GM18873 (cell line): Measurements from ENCODE around the gene PPP2R1B.
"Not testable (repeated sequence)": the region's sequence is repeated elsewhere in the genome, so short reads cannot be mapped to it uniquely, and the experiment has no call there.

Experiments
- ATAC-seq: cut with Tn5 transposase; IDR thresholded peaks from one replicate; pipeline ENCODE4 v1.9.1; 2021; ENCODE audit warnings: mild to moderate bottlenecking, moderate library complexity, moderate number of reproducible peaks; ENCODE audit not compliant: unreplicated experiment, low FRiP score

Gene PPP2R1B

DNA sequence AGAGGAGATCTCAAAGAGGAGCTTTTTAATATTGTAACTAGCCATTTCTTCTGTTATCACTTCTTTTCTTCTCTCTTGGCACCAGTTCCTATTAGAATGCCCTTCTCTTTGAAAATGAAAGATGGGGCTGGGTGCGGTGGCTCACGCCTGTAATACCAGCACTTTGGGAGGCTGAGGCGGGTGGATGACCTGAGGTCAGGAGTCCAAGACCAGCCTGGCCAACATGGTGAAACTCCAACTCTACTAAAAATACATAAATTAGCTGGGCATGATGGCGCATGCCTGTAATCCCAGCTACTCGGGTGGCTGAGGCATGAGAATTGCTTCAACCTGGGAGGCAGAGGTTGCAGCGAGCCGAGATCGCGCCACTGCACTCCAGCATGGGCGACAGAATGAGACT is 18.1 kb upstream of the PPP2R1B start:
- not testable (repeated sequence) for ATAC-seq

DNA sequence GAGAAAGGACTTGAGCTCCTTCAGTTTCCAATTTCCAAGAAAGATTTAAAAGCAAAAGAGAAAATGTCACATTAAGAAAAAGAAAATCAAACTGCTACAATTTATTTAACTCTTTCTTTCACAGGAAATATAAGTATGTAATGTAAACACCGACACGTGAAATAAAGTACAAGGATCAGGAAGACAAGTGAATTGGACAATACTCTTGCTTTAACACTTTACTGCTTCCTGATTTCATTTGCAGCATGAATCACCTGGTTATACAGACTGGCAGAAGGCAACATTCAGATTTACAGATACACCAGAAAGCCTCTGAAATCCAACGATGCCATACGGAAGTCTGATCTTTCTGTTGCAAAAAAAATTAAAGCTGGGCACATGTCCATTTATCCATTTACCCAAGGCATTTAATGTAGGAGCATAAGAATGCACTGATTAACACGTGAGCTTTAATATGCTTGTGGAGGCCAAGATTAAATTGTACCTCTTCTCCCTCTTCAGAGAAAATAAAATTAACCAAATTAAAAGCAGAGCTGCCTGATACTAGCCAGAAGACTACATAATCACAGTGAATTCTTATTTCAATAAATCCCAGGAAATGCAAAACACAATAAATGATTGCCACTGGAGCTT is 16.0 kb upstream of the PPP2R1B start:
- ATAC-seq = no peak

DNA sequence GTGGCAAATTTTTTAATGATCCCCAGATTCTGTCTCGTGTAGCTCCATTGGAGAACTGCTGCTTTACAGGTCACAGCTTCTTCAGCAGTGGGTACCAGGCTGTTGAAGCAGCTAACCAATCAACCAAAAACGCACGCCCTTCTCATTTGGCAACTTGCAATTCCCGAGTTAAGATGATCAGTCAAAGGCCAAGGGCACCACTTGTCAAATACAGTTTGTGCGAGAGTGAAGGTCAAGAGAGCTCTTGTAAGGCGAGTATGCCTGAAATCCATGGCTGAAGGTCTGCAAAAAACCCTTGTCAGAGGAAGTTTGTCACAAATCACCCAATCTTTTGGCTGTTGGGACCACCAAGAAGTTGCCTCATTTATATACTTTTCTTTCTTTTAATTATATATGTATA is 12.9 kb upstream of the PPP2R1B start:
- ATAC-seq = no peak

DNA sequence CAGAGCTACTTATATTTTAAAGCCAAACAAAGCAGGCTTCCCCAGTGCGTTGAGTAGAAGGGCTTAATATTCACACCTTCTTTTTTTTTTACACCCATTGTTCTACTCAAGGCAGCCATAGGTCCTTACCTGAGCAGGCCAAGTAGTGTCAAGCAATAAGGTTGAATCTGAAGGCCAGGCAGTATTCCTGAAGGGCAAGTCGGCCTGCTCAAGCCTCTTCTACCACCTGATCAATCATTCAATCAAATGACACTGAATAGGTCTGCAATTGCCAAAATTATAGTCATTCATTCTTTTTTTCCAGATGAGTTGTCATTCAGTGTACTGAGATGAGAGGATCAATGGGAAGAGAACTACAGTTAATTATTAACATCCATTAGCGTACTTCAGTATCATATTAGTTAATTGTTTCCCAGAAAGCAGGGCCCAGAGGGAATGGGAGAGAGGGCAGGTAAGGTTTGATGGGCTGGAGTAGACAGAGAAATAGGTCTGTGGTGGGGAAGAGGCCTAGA is 11.9 kb upstream of the PPP2R1B start:
- no peak for ATAC-seq

DNA sequence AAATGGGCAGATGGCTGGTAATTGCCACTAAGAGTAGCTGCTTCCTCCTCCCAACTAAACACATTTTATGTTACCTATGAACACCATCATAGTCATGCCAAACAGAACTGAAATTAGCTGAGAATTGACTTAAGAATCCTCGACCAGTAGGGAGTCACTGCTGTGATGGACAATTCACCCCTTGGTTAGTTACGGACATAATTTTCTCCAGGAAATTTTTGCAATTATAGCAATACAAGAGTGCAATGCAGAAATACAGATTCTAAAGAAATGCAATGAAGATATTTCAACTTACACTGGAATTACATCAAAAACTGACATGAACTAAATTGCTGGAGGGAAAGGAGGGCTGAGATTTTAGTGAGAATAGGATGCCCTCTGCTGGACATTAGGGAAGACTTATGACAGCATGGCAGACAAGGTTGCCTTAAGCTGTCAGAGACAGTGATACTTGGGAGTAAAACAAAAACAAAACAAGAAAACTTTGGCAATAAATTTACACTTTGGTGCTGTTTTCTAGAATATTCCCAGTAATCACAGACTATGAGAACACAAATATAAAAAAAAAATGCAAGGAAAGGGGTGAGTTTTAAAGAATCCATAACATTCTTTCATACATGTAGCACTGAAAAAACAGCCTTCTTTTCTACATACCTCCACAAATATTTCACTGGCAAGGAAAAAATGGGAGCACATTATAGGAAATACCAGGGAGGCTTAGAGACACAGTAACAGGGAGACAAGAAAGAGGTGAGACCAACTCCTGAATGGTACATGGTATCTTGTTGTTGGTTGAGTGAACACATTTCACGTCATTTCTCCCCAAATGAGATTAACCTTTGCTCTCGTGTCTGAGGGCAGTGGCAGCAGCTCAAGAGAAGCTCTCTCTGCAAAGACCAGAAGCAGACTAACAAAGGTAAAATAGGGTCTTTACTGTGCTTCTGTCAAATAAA is 11.2 kb upstream of the PPP2R1B start:
- peak; percentile 51 for ATAC-seq

DNA sequence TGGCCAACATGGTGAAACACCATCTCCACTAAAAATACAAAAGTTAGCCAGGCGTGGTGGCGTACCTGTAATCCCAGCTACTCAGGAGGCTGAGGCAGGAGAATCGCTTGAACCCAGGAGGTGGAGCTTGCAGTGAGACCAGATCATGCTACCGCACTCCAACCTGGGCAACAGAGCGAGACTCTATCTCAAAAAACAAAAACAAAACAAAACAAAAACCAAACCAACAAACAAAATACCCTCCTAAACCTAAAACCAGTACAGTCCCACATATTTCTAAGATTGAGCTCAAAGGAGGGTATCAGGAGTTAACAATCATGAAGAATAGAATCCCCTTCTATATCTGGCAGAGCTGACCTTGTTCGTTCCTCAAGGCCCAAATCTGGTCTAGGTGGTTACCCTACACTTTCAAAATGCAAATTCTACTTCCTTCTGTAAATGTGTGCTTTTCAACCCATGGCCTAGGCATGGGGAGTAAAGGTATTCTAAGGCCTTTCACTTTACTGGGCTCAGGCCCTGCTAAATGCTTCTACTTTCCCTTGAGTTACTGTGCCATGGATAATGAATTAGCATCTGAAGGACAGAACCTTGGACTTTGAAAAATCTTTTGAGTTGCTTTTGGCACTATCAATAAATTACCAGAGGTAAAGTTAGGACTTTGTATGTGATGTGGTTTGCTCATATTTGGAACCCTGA is 10.4 kb upstream of the PPP2R1B start:
- peak; percentile 96 for ATAC-seq

DNA sequence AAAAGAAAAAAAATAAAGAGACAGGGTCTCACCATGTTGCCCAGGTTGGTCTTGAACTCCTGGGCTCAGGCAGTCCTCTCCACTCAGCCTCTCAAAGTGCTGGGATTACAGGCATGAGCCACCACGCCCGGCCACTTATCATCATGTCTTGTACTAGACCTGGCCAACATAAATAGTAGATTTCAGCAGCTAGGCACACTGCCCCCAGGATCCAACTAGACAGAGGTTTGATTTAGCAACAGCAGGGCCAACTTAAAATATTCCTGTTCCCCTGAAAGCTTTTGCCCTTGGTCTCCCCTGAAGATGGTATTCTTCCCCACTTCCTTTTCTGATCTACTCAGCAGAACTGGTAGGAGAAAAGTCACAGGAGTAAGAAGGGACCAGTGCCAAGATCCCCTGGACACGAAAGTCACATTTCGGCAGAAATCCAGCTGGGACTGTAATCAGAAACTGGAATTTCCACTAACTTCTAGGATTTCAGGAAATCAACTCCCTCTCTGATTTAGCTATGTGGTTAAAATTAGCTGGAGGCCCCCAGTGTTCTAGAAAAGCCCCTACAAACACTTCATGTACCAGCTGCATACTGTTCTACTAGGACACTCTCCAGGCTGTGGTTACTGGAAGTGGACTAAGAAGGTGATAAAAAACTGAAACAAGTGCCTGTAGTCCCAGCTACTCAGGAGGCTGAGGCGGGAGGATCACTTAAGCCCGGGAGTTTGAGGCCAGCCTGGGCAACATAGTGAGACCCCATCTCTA is 8.9 kb upstream of the PPP2R1B start:
- no peak for ATAC-seq

DNA sequence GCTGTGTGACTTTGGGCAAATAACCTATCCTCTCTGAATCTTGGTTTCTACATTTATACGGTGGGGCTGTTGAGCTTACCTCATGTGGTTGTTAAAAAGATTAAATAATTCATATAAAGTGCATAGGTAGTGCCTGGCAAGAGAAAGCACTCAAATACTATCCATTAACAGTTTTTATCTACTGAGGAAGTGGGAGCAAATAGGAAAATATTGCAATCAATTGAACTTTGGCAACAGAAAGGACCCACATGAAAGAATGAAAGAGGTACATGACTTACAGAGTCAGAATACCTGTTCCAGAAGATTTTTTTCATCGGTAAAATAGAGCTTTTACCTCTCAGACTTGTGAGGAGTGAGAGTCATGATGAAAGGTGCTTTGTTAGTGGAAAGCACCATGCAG is 6.3 kb upstream of the PPP2R1B start:
- no peak for ATAC-seq

DNA sequence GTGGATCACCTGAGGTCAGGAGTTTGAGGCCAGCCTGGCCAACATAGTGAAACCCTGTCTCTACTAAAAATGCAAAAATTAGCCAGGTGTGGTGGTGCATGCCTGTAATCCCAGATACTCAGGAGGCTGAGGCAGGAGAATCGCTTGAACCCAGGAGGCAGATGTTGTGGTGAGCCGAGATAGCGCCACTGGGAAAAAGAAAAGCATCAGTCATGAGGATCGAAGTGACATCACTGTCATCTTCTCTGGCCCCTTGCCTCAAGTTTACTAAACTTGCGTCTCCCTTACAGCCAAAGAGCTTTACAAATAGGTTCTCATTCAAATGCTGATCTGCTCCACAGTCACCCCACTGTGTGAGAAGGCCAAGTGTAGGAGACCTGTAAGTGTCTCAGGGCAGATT is 5.0 kb upstream of the PPP2R1B start:
- ATAC-seq = not testable (repeated sequence)

DNA sequence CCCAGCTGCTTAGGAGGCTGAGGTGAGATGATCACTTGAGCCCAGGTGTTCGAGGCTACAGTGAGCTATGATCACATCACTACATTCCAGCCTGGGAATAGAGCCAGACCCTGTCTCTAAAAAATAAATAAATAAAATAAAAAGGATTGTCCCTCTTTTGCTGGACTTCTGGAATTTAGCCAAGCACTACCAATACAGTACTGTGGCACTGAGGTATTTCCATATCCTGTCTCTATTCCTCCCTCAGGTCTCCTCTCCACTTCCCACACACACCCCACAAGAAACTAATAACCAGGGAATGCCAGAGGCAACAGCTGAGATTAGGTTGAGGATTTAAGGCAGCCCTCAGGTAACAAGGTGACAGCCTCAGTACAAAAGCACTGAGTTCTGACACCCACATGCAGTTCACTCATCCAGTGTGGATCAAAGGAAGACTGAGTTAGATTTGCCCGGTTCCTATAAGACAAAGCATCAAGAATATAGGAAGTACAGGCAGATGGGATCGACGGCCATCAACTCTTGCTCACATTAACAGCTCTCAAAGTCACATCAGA is 4.5 kb upstream of the PPP2R1B start:
- ATAC-seq = no peak

DNA sequence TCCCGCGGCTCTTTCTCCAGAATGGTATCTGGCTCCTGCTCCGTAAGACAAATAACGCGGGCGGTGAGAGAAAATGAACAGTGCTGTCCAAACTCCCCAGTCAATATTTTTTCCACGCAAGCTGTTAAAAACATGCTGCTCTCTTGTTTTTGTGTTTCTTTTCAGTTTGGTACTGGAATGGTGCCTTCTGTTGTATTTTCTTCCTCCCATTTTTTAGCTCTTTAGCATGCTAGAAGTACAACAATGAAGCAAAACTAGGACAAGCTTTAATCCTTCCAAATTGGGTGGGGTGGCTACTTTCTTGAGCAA is 599 bp upstream of the PPP2R1B start:
- ATAC-seq = no peak

DNA sequence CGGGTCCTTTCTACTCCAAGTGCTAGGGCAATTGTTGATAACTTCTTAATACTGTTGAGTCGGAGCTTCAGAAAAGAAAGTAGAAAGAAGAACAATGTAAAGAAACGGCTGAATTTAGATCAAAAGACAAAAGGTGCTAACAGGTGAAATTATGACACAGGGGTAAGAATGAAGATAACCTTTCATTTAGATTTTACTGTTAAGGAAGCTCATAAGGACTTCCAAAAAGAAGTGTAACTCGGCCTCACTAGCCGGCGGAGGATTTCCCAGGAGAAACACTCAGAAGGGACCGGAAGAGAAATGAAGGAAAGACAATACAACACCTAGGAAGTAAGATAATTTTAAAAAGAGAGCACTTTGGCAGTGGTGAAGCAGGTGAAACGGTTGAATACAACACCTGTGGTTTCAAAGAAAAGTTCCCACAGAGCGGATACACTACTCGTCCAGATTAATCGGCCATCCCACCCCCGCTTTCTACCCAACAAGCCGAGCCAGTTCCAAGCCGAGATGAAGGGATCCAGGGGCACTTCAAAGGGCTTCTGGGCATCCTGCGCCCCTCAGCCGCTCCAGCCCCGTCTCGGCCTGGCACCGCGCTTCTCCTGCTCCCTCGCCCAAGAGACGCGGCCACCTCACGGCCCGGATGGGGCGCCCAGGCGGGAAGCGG is 737 bp downstream of the PPP2R1B start:
- ATAC-seq = no peak

DNA sequence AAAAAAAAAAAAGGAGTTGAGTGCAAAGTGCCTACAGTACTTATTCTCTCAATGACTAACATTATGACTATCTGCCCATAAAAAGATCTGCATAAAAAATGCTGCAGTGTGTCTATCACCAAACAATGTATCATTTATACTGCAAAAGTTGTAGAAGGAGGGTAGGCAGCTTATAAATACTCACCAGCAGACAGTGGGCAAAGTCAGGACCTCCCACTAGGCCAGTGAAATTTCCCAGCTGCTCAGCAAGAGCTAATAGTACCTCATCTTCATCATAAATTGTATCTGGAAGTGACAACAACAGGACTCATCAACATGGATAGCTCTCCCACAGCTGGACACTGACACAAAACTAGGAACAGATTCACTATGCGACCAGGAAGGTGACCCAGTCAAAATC is 1.6 kb downstream of the PPP2R1B start:
- no peak for ATAC-seq

DNA sequence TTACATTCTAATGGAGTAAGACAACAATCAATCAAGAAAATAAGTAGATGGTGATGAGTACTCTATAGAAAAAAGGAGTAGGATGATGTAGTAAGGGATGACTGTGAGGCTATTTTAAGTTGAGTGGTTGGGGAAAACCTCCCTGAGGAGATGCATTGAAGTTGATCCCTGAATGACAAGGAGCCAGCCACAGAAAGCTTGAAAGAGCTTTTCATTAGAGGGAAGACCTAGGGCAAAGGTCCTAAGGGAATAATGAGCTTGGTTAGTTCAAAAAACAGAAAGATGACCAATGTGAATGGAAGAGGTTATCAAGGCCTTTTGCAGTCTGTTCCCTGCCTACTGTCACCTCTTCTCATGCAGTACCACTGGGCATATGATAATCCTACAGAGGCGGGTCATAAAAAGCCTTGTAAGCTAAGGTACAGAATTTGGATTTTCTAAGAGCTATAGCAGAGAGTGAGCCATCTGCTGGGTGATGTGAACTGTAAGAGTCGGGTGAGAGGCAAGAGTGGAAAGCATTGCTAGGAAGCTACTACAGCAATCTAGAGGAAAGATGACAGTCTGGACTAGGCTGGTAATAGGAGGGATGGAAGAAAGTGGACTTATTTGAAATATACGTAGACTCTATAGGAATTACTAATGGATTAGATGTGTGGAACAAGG is 3.1 kb downstream of the PPP2R1B start:
- ATAC-seq = no peak

DNA sequence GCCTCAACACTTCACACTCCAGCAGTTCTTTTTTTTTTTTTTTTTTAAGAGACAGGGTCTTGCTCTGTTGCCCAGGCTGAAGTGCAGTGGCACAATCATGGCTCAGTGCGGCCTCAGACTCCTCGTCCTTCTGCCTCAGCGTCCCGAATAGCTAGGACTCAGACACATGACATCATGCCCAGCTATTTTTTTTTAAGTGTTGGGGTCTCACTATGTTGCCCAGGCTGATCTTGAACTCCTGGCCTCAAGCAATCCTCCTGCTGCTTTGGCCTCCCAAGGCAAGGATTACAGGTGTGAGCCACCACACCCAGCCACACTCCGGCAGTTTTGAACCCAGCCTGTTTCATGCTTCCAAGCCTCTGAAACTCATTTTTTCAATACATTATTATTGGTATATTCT is 3.7 kb downstream of the PPP2R1B start:
- no peak for ATAC-seq

DNA sequence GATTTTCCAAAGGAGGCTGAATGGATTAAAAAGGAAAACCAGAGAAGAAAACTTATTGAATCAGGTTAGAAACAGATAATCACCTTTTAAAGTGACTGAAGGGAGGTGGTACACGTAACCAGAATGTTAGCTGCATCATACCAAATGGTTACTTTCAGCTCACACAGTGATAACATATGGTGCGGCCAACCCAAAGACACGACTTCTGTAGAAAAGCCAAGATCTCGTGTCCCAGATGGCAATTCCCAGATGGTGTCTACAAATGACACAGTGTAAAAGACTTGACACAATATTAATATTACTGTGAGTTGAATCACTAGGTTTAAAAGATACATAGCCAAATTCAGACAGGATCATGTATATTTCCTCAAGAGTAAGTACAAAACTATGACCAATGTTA is 5.2 kb downstream of the PPP2R1B start:
- ATAC-seq = no peak

DNA sequence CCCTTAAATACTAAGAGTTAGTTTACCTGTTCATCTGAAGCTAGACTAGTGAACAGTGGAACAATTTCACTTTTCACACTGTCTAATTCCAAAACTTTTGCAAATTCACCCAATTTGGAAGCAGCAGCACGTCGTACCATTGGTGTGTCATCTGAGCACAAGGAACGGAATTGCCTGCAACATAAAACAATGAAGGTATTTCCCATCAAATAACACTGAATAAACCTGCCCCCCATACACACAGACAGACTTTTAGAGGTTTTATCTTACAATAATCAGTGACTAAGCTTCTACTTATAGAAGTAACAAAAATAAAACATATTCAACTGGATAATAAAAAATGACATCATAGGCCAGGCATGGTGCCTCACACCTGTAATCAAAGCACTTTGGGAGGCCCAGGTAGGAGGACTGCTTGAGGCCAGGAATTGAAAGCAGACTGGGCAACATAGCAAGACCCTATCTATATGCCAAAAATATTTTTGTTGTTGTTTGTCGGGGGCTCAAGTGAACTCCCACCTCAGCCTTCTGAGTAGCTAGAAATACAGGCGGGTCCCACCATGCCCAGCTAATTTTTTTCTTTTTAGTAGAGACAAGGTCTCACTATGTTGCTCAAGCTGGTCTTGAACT is 6.3 kb downstream of the PPP2R1B start:
- ATAC-seq = no peak

DNA sequence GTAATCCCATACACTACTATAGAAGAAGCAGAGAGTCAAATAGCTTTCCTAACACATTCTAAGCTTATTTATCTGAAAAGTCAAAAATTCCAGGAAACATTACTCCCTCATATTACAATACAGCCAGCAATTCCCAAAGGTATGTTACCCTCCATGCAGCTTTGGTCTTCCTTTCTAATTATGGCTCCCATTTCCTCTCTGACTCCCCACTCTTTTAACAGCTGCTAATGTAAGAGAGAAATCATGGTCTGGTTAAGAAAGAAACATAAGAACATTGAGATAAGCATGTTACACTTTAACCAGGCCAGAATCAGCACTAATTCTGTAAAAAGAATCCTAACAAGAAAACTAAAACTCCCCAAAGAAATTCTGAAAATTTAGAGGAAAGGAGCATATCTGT is 6.8 kb downstream of the PPP2R1B start:
- no peak for ATAC-seq

DNA sequence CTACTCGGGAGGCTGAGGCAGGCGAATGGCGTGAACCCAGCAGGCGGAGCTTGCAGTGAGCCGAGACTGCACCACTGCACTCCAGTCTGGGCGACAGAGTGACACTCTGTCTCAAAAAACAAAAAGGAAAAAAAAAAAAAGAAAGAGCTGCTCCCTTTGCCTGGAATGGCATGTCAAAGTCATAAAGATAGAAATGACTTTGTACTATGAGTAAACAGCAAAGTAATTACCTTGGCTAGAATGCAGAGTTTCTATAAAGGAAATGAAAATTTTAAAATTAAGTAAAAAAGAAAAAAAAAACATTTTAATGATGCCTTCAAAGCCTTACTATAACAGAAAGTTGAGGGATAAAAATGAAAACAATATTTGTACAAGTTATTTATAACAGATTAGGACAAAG is 10.1 kb downstream of the PPP2R1B start:
- no peak for ATAC-seq
